ENCODE results near the gene COL2A1. TPM values are rescaled to one million over a fixed set of nuclear protein-coding genes. Genes with fewer than 3 reads are reported as not detected.
A peak's percentile ranks its signal among the peaks of the same experiment; 100 is the strongest.

The COL2A1 gene
- total RNA-seq, 1 donor from 2014 or later, result 69.1 TPM

GRCh38 chr12:47988073-47989022, 15.9 kb downstream of the COL2A1 start:
- no peak overlapping the region for H3K27ac ChIP-seq
- no peak overlapping the region for H3K9ac ChIP-seq
- H3K79me2 ChIP-seq (ENCODE audit: low read depth), result no peaks in the 10 kb centered on the region
- peaks cover 47% of the 10 kb centered on the region for H3K36me3 Mint-ChIP-seq
- peak overlapping the region; percentile 74 for H3K4me3 Mint-ChIP-seq
- no peaks in the 10 kb centered on the region for H3K36me3 ChIP-seq
- peak overlapping the region; percentile 26 for H3K4me3 ChIP-seq
- no peak overlapping the region for H2AFZ ChIP-seq (replicated peaks)
- TF ChIP-seq EZH2 (IDR thresholded peaks at IDR 0.05) (no peak), CTCF (IDR thresholded peaks at IDR 0.05) (no peak), EZH2phosphoT487 (IDR thresholded peaks at IDR 0.05) (no peak)
- H3K4me2 ChIP-seq, result peak overlapping the region; percentile 79
- peak overlapping the region; percentile 97 for H3K27ac Mint-ChIP-seq
- peaks cover 60% of the 10 kb centered on the region for H3K4me1 Mint-ChIP-seq
- H3K27me3 Mint-ChIP-seq (ENCODE audit: insufficient read depth, low read depth), result peaks cover 16% of the 10 kb centered on the region
- peaks cover 29% of the 10 kb centered on the region for H3F3A ChIP-seq (ENCODE audit: low read depth)
- H3K9me3 Mint-ChIP-seq, result no peaks in the 10 kb centered on the region
- DNase-seq (ENCODE audit: low spot score), result peak; percentile 93
- H4K20me1 ChIP-seq (ENCODE audit: low read depth), result peaks cover 51% of the 10 kb centered on the region
- peaks cover 9% of the 10 kb centered on the region for H3K27me3 ChIP-seq
- no peaks in the 10 kb centered on the region for H3K9me3 ChIP-seq (ENCODE audit: low read depth)
- H3K4me1 ChIP-seq, result peaks cover 48% of the 10 kb centered on the region

GRCh38 chr12:47987411-47988072, 16.7 kb downstream of the COL2A1 start:
- H3K9ac ChIP-seq, result no peak overlapping the region
- no peaks in the 10 kb centered on the region for H3K9me3 ChIP-seq (ENCODE audit: low read depth)
- no peak overlapping the region for H2AFZ ChIP-seq (replicated peaks)
- no peak overlapping the region for H3K4me3 ChIP-seq
- no peak overlapping the region for H3K4me2 ChIP-seq
- peaks cover 57% of the 10 kb centered on the region for H3K4me1 Mint-ChIP-seq
- H3K79me2 ChIP-seq (ENCODE audit: low read depth), result no peaks in the 10 kb centered on the region
- peaks cover 46% of the 10 kb centered on the region for H3K36me3 Mint-ChIP-seq
- H3K27ac ChIP-seq, result no peak overlapping the region
- H3K4me1 ChIP-seq, result peaks cover 44% of the 10 kb centered on the region
- peaks cover 16% of the 10 kb centered on the region for H3K27me3 Mint-ChIP-seq (ENCODE audit: insufficient read depth, low read depth)
- peaks cover 47% of the 10 kb centered on the region for H4K20me1 ChIP-seq (ENCODE audit: low read depth)
- TF ChIP-seq EZH2phosphoT487 (IDR thresholded peaks at IDR 0.05) (no peak), EZH2 (IDR thresholded peaks at IDR 0.05) (no peak), CTCF (IDR thresholded peaks at IDR 0.05) (no peak)
- no peaks in the 10 kb centered on the region for H3K36me3 ChIP-seq
- peaks cover 26% of the 10 kb centered on the region for H3F3A ChIP-seq (ENCODE audit: low read depth)
- H3K4me3 Mint-ChIP-seq, result peak overlapping the region; percentile 74
- peak overlapping the region; percentile 97 for H3K27ac Mint-ChIP-seq
- H3K27me3 ChIP-seq, result peaks cover 9% of the 10 kb centered on the region
- no peak for DNase-seq (ENCODE audit: low spot score)
- H3K9me3 Mint-ChIP-seq, result no peaks in the 10 kb centered on the region

- peaks cover 18% of the 10 kb centered on the region for H3F3A ChIP-seq (ENCODE audit: low read depth)
- peaks cover 48% of the 10 kb centered on the region for H3K36me3 Mint-ChIP-seq
- no peaks in the 10 kb centered on the region for H3K36me3 ChIP-seq
- peaks cover 50% of the 10 kb centered on the region for H3K4me1 Mint-ChIP-seq
- peaks cover 9% of the 10 kb centered on the region for H3K27me3 ChIP-seq
- TF ChIP-seq CTCF (IDR thresholded peaks at IDR 0.05) (no peak), EZH2phosphoT487 (IDR thresholded peaks at IDR 0.05) (no peak), EZH2 (IDR thresholded peaks at IDR 0.05) (no peak)
- no peak overlapping the region for H3K27ac ChIP-seq
- DNase-seq (ENCODE audit: low spot score), result no peak
- H4K20me1 ChIP-seq (ENCODE audit: low read depth), result peaks cover 40% of the 10 kb centered on the region
- H3K79me2 ChIP-seq (ENCODE audit: low read depth), result no peaks in the 10 kb centered on the region
- no peak overlapping the region for H3K4me3 Mint-ChIP-seq
- no peaks in the 10 kb centered on the region for H3K9me3 Mint-ChIP-seq
- H3K9me3 ChIP-seq (ENCODE audit: low read depth), result no peaks in the 10 kb centered on the region
- H2AFZ ChIP-seq (replicated peaks), result no peak overlapping the region
- H3K4me2 ChIP-seq, result no peak overlapping the region
- H3K27ac Mint-ChIP-seq, result no peak overlapping the region
- peaks cover 16% of the 10 kb centered on the region for H3K27me3 Mint-ChIP-seq (ENCODE audit: insufficient read depth, low read depth)
- H3K4me3 ChIP-seq, result no peak overlapping the region
- H3K9ac ChIP-seq, result no peak overlapping the region
- peaks cover 37% of the 10 kb centered on the region for H3K4me1 ChIP-seq
Observed at GRCh38 chr12:47986832-47987231, 17.4 kb downstream of the COL2A1 start.

All from neural progenitor cell (in vitro differentiated cells).